Ovary (tissue), 9 donors: ENCODE measurements around the gene THADA. TPM values are rescaled to one million over a fixed set of nuclear protein-coding genes. Genes with fewer than 3 reads are reported as not detected.

Source experiments
- DNase-seq, 5 donors: peaks; one replicate each; pipeline ENCODE4 v3.0.0-alpha.2; 2019 to 2020
- H3K27ac ChIP-seq, 2 donors: fragments of 200-600 bp; one replicate each; pipeline versions ENCODE4 v1.5.1 to v1.8.0; 2019 to 2022
- H3K27me3 ChIP-seq: fragments of 200-600 bp; one replicate; pipeline ENCODE4 v1.8.0; 2022
- H3K36me3 ChIP-seq: fragments of 200-600 bp; sonication (generic); one replicate; pipeline ENCODE4 v1.5.1; 2019
- H3K4me1 ChIP-seq: one replicate; pipeline ENCODE4 v1.8.1; 2013; ENCODE audit warnings: mild to moderate bottlenecking, moderate library complexity; ENCODE audit not compliant: insufficient read depth
- H3K4me3 ChIP-seq: fragments of 200-600 bp; sonication (generic); one replicate; pipeline ENCODE4 v1.5.1; 2017
- H3K9me3 ChIP-seq, 2 donors: fragments of 200-600 bp in 1 of 2; sonication (generic) in 1 of 2; one replicate each; pipeline versions ENCODE4 v1.5.1 to v1.8.1; 2013 to 2019; ENCODE audit warnings: mild to moderate bottlenecking in 1 of 2, moderate library complexity in 1 of 2
- CTCF ChIP-seq, 3 donors: fragments of 450-650 bp in 2 of 3; fragments of 200-600 bp in 1 of 3; IDR thresholded peaks; one replicate each; pipeline versions ENCODE4 v1.5.1 to v1.8.0; 2016 to 2022; ENCODE audit warnings: antibody characterized with exemption in 3 of 3, mild to moderate bottlenecking in 1 of 3
- EP300 ChIP-seq: sonication (generic); formaldehyde crosslinking; IDR thresholded peaks from one replicate; pipeline ENCODE4 v1.6.1; 2017; ENCODE audit warnings: antibody characterized with exemption
- POLR2A ChIP-seq: fragments of 450-650 bp; IDR thresholded peaks from one replicate; pipeline ENCODE4 v1.6.1; 2017; ENCODE audit warnings: antibody characterized with exemption, mild to moderate bottlenecking, moderate library complexity
- WGBS, 3 donors: extraction: QIAGEN DNeasy Blood & Tissue Kit in 1 of 3; methylation state at CpG; one replicate each; pipeline versions ENCODE4 v1.1.5 to v1.1.7; 2013 to 2017; 5-methylcytosine and 5-hydroxymethylcytosine counted together
- intact Hi-C, 4 donors: fragments of 100-400 bp; cut with DNase I; formaldehyde crosslinking; loops; one replicate each; pipeline versions ENCODE4 v1.11.0 to v1.15.1; 2022 to 2023
- polyA plus RNA-seq, 2 donors: library from polyadenylated mRNA; stranded (reverse); fragments of 200-250 nt in 1 of 2; fragments of 350-450 nt in 1 of 2; fragmentation: Illumina TruSeq in 1 of 2; extraction: RNeasy Lipid Tissue Mini Kit (QIAGEN cat#74804) in 1 of 2; gene quantifications; one replicate each; pipeline ENCODE4 v1.2.3, GENCODE V29; 2013 to 2014
- total RNA-seq, 7 donors: library from RNA; depleted of rRNA in 2 of 7; stranded (reverse); fragments of >200 nt in 2 of 7; fragmentation: NEBNext Ultra II Directional in 3 of 7; extraction: Animal tissue kit (Norgen Biotek cat#: 25700) in 3 of 7; gene quantifications; one replicate each; pipeline versions ENCODE4 v1.1.0 to v1.2.4, GENCODE V29; 2016 to 2023
- donor health status: DM: no; HTN: no; CAD: no; lungs with moderate emphysema.
- donor health status: DM: no; HTN: no; CAD: no.
- donor health status: Bipolar disorder and iron deficiency.
- donor health status: DM: yes; HTN: yes; CAD: no.
- donor health status: DM: no; HTN: no; CAD: no.
- donor health status: DM: yes; HTN: yes; CAD: no.

THADA gene
- total and polyA plus RNA-seq, 9 donors: 14.0 to 46.8 (median 28.6) TPM

DNA sequence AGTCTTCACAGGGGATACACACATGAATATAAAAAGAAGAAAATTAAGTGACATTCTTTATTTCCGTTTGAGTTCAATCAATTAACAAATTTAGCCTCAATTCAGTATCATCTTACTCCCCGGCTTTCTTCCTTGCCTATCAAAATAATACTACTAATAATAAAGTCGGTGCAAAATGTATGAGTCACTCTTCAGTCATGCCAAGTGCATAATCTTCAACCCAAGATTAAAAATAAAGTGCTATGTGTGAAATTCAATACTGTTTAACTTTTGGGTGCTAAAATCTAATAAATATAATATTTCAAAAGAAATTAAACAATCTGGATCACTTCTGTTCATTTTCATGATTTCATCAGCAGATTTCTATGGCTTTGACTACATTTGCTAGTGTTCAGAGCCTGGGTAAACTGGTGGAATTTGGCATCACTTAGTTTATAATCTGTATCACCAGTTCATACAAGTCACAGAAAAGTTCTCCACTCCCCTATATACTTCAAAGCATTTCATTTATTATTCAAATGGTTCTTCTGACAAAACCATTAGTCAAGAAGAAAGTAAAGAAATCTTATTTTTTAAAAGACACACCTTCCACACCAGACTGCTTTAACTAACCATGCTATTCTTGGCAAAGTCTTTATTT lies 183.6 kb downstream of the THADA start:
- whole genome bisulfite sequencing, 3 donors: 2 to 5% (median 4%) methylated on average over 3 of the region's 3 CpGs
- Histone ChIP-seq H3K4me1 (peaks cover 3% of the 10 kb centered on the region), H3K9me3 (no peaks in the 10 kb centered on the region), H3K27ac (no peak overlapping the region), H3K27me3 (no peaks in the 10 kb centered on the region), H3K4me3 (no peak overlapping the region), H3K36me3 (no peaks in the 10 kb centered on the region)
- intact Hi-C loops: no loop called here
- no peak for TF ChIP-seq CTCF (IDR thresholded peaks at IDR 0.05)
- TF ChIP-seq POLR2A: no peak
- TF ChIP-seq EP300: no peak
- no peak for DNase-seq

- peaks cover 1% of the 10 kb centered on the region for H3K4me1 ChIP-seq
- H3K4me3 ChIP-seq: no peak overlapping the region
- DNase-seq: no peak
- TF ChIP-seq POLR2A (no peak), EP300 (no peak), CTCF (IDR thresholded peaks at IDR 0.05) (no peak)
- no peaks in the 10 kb centered on the region for H3K9me3 ChIP-seq
- no peaks in the 10 kb centered on the region for H3K36me3 ChIP-seq
- WGBS, 3 donors: 96 to 97% (median 96%) methylated on average over 6 of the region's 6 CpGs
- no peaks in the 10 kb centered on the region for H3K27me3 ChIP-seq
- intact Hi-C loops: no loop called here
- H3K27ac ChIP-seq: no peak overlapping the region
Observed at GRCh38 chr2:43410055-43410604, 185.7 kb downstream of the THADA start.

- peaks cover 1% of the 10 kb centered on the region for H3K4me1 ChIP-seq
- no peak for TF ChIP-seq CTCF (IDR thresholded peaks at IDR 0.05)
- TF ChIP-seq POLR2A: no peak
- TF ChIP-seq EP300: no peak
- no peak overlapping the region for H3K4me3 ChIP-seq
- intact Hi-C loops: no loop called here
- no peaks in the 10 kb centered on the region for H3K36me3 ChIP-seq
- H3K27me3 ChIP-seq: no peaks in the 10 kb centered on the region
- no peak for DNase-seq
- 84 to 98% (median 93%) methylated on average over 2 of the region's 2 CpGs for WGBS, 3 donors
- no peak overlapping the region for H3K27ac ChIP-seq
- H3K9me3 ChIP-seq: no peaks in the 10 kb centered on the region
Observed at GRCh38 chr2:43408407-43409160, 187.3 kb downstream of the THADA start.

DNA sequence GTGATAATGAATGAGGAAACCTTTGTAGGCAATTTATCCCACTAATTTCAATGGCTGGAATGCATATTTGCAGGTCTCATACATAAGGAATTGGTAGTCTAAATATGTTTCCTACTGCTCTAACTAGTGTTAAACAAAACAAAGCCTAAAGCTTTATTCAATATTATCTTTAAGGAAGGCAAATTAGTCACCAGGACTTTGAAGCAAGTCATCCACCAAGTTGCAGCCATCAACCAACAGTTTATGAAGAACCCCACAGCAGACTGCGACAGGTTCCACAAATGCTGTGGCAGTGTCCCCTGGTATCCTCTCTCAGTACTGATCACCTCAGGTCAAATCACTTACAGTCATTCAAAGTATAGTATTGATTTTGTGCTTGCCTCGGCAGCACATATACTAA lies 187.9 kb downstream of the THADA start:
- Histone ChIP-seq H3K4me1 (peaks cover 1% of the 10 kb centered on the region), H3K36me3 (no peaks in the 10 kb centered on the region), H3K27ac (no peak overlapping the region), H3K9me3 (no peaks in the 10 kb centered on the region), H3K4me3 (no peak overlapping the region), H3K27me3 (no peaks in the 10 kb centered on the region)
- 96 to 97% (median 96%) methylated on average over 2 of the region's 2 CpGs for WGBS, 3 donors
- DNase-seq: no peak
- TF ChIP-seq CTCF (IDR thresholded peaks at IDR 0.05) (no peak), EP300 (no peak), POLR2A (no peak)
- intact Hi-C loops: no loop called here
